OCI-LY7 (cell line): ENCODE measurements around the gene MAP2K5. TPM values are rescaled to one million over a fixed set of nuclear protein-coding genes. Genes with fewer than 3 reads are reported as not detected.

Experiments used
- BruUV-seq: library from RNA; stranded (reverse); fragments of 400-500 nt; replicated peaks from 2 replicates; lab custom pipeline; 2021; lab: Mats Ljungman, UMichigan
- CTCF ChIA-PET: fragments of 300-600 bp; sonication (Branson Sonifier 250); formaldehyde crosslinking; loops from one replicate; lab custom pipeline; 2022; ENCODE audit warnings: antibody characterized with exemption; ENCODE audit not compliant: unreplicated experiment; lab: Charles Lee
- POLR2A ChIA-PET: fragments of 300-600 bp; sonication (Branson Sonifier 250); formaldehyde crosslinking; loops from one replicate; lab custom pipeline; 2022; ENCODE audit warnings: antibody characterized with exemption; lab: Charles Lee
- DNase-seq: peaks from one replicate; pipeline ENCODE4 v3.0.0-alpha.2; 2015; ENCODE audit warnings: low spot score
- H2AFZ ChIP-seq: fragments of 200-600 bp; sonication (generic), shearing (Covaris generic); 2 replicates; pipeline ENCODE4 v1.6.1; 2014; ENCODE audit warnings: mild to moderate bottlenecking, antibody characterized with exemption, low read length, moderate library complexity
- H3K27ac ChIP-seq: fragments of 200-600 bp; sonication (generic); 2 replicates; pipeline ENCODE4 v1.5.1; 2014; ENCODE audit warnings: mixed run types, low read depth, mild to moderate bottlenecking, moderate library complexity, low read length, inconsistent platforms; ENCODE audit not compliant: poor library complexity, severe bottlenecking
- H3K36me3 ChIP-seq: fragments of 200-600 bp; sonication (generic); 2 replicates; pipeline ENCODE4 v1.6.1; 2014; ENCODE audit warnings: mild to moderate bottlenecking, antibody characterized with exemption, low read length, moderate library complexity, mixed read lengths; ENCODE audit not compliant: insufficient read depth
- H3K4me1 ChIP-seq: fragments of 200-600 bp; sonication (generic); 2 replicates; pipeline ENCODE4 v1.5.1; 2014; ENCODE audit warnings: mild to moderate bottlenecking, low read length; ENCODE audit not compliant: insufficient read depth, poor library complexity, severe bottlenecking
- H3K4me2 ChIP-seq: fragments of 200-600 bp; sonication (generic); 2 replicates; pipeline ENCODE4 v1.6.1; 2014; ENCODE audit warnings: mild to moderate bottlenecking, low read length
- H3K4me3 ChIP-seq: fragments of 200-600 bp; sonication (generic); 2 replicates; pipeline ENCODE4 v1.5.1; 2014; ENCODE audit warnings: mild to moderate bottlenecking, low read depth, low read length; ENCODE audit not compliant: poor library complexity, severe bottlenecking
- H3K79me2 ChIP-seq: fragments of 200-600 bp; sonication (generic); 2 replicates; pipeline ENCODE4 v1.6.1; 2016; ENCODE audit warnings: low read depth, mild to moderate bottlenecking, low read length, moderate library complexity, mixed read lengths; ENCODE audit not compliant: insufficient read depth
- H3K9me2 ChIP-seq: fragments of 200-600 bp; sonication (generic); 2 replicates; pipeline ENCODE4 v1.6.1; 2016; ENCODE audit warnings: mild to moderate bottlenecking, low read length, mixed read lengths; ENCODE audit not compliant: insufficient read depth
- H3K9me3 ChIP-seq: fragments of 200-600 bp; sonication (generic); 2 replicates; pipeline ENCODE4 v1.6.1; 2014; ENCODE audit warnings: mild to moderate bottlenecking, mixed run types, low read length, mixed read lengths
- H4K20me1 ChIP-seq: fragments of 200-600 bp; sonication (generic); 2 replicates; pipeline ENCODE4 v1.6.1; 2014; ENCODE audit warnings: mild to moderate bottlenecking, antibody characterized with exemption, low read length, moderate library complexity, mixed read lengths; ENCODE audit not compliant: insufficient read depth
- EZH2phosphoT487 ChIP-seq: fragments of 200-600 bp; sonication (generic); IDR thresholded peaks from 2 replicates; pipeline ENCODE4 v1.6.1; 2018; ENCODE audit warnings: low read depth, borderline replicate concordance, mild to moderate bottlenecking, mixed run types, antibody characterized with exemption, low read length, moderate library complexity, mixed read lengths
- intact Hi-C: fragments of 100-400 bp; cut with micrococcal nuclease; formaldehyde crosslinking; loops from one replicate; pipeline ENCODE4 v1.10.0; 2022; ENCODE audit not compliant: unreplicated experiment
- total RNA-seq, 2 experiments: library from RNA; depleted of rRNA in 1 of 2; stranded (reverse); fragments of >200 nt in 1 of 2; shearing (Covaris generic) in 1 of 2; gene quantifications; 2 replicates each; pipeline ENCODE4 v1.2.3, GENCODE V29; 2014 to 2022
- TF ChIP-seq, protein P1 (sequence below): fragments of 200-600 bp; sonication (generic); conservative IDR thresholded peaks from 2 replicates; pipeline ENCODE4 v1.5.1; 2014; ENCODE audit warnings: mild to moderate bottlenecking, antibody characterized with exemption, low read length, moderate library complexity, mixed read lengths

Gene MAP2K5
- total RNA-seq, 2 experiments from 2014 or later = 10.2 to 35.0 TPM

DNA sequence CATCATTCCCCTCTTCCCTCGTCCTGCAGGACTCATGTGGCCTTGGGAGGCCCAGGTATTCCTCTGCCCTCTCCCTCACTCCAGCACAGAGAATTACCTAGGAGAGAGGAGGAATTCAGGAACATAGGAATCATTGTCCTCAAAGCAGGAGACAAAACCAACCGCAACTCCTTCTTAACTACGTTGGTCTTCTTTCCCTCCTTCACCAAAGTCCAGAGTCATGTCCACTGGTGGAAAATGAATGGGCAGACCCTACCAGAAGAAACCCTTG, 227.8 kb downstream of the MAP2K5 start:
- POLR2A ChIA-PET = interaction anchor here (1.2 to 1.3 kb wide), 2 partner anchors 8 to 11 kb away, joined by 3 to 6 read pairs; no protein-coding TSS in a partner anchor

GRCh38 chr15:67771189-67771800, 228.8 kb downstream of the MAP2K5 start:
- no TSS peak for BruUV-seq
- no peak for DNase-seq
- no peaks in the 10 kb centered on the region for H3K9me3 ChIP-seq
- H2AFZ ChIP-seq = no peak overlapping the region
- H3K9me2 ChIP-seq = no peaks in the 10 kb centered on the region
- TF ChIP-seq EZH2phosphoT487 = no peak
- TF ChIP-seq, protein P1, sequence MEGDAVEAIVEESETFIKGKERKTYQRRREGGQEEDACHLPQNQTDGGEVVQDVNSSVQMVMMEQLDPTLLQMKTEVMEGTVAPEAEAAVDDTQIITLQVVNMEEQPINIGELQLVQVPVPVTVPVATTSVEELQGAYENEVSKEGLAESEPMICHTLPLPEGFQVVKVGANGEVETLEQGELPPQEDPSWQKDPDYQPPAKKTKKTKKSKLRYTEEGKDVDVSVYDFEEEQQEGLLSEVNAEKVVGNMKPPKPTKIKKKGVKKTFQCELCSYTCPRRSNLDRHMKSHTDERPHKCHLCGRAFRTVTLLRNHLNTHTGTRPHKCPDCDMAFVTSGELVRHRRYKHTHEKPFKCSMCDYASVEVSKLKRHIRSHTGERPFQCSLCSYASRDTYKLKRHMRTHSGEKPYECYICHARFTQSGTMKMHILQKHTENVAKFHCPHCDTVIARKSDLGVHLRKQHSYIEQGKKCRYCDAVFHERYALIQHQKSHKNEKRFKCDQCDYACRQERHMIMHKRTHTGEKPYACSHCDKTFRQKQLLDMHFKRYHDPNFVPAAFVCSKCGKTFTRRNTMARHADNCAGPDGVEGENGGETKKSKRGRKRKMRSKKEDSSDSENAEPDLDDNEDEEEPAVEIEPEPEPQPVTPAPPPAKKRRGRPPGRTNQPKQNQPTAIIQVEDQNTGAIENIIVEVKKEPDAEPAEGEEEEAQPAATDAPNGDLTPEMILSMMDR = no peak
- H3K36me3 ChIP-seq = no peaks in the 10 kb centered on the region
- ChIA-PET CTCF (no interaction called here), POLR2A (interaction anchor here (0.9 to 1.3 kb wide), 3 partner anchors 9 to 10 kb away, joined by 3 to 6 read pairs (median 3); no protein-coding TSS in a partner anchor)
- H3K79me2 ChIP-seq = no peaks in the 10 kb centered on the region
- H3K4me2 ChIP-seq = no peak overlapping the region
- H3K4me3 ChIP-seq = no peak overlapping the region
- no peaks in the 10 kb centered on the region for H4K20me1 ChIP-seq
- no peak overlapping the region for H3K27ac ChIP-seq
- peaks cover 18% of the 10 kb centered on the region for H3K4me1 ChIP-seq
- intact Hi-C loops = no loop called here

More for the DNA sequence above, 227.8 kb downstream of the MAP2K5 start:
- H3K9me2 ChIP-seq = no peaks in the 10 kb centered on the region
- no TSS peak for BruUV-seq
- no peaks in the 10 kb centered on the region for H3K79me2 ChIP-seq
- H2AFZ ChIP-seq = no peak overlapping the region
- no peak for DNase-seq
- peaks cover 28% of the 10 kb centered on the region for H3K4me1 ChIP-seq
- H3K4me2 ChIP-seq = no peak overlapping the region
- no peaks in the 10 kb centered on the region for H3K36me3 ChIP-seq
- CTCF ChIA-PET = no interaction called here
- H3K27ac ChIP-seq = no peak overlapping the region
- no peak overlapping the region for H3K4me3 ChIP-seq
- no peaks in the 10 kb centered on the region for H3K9me3 ChIP-seq
- TF ChIP-seq, protein P1 = no peak
- no peak for TF ChIP-seq EZH2phosphoT487
- intact Hi-C loops = no loop called here
- H4K20me1 ChIP-seq = no peaks in the 10 kb centered on the region

- Histone ChIP-seq H3K9me2 (no peaks in the 10 kb centered on the region), H3K9me3 (no peaks in the 10 kb centered on the region), H3K4me1 (peaks cover 16% of the 10 kb centered on the region), H3K4me3 (no peak overlapping the region), H4K20me1 (no peaks in the 10 kb centered on the region), H3K36me3 (no peaks in the 10 kb centered on the region), H3K4me2 (no peak overlapping the region), H2AFZ (no peak overlapping the region), H3K27ac (no peak overlapping the region), H3K79me2 (no peaks in the 10 kb centered on the region)
- no peak for DNase-seq
- TF ChIP-seq, protein P1 = no peak
- no peak for TF ChIP-seq EZH2phosphoT487
- POLR2A ChIA-PET = no interaction called here
- intact Hi-C loops = no loop called here
- no TSS peak for BruUV-seq
- CTCF ChIA-PET = no interaction called here
Measured at GRCh38 chr15:67774626-67775025, 232.1 kb downstream of the MAP2K5 start.
